K562 (cell line): Measurements from ENCODE around the gene ANO10. TPM values are rescaled to one million over a fixed set of nuclear protein-coding genes. Genes with fewer than 3 reads are reported as not detected.

Experiments
- ATF3 ChIP-seq, 2 experiments: fragments of 450-650 bp in 1 of 2; sonication (generic) in 1 of 2; formaldehyde crosslinking in 1 of 2; IDR thresholded peaks in 1 of 2; conservative IDR thresholded peaks in 1 of 2; 2 replicates each; pipeline versions ENCODE4 v1.6.1 to v1.8.1; 2016 to 2023; ENCODE audit warnings: mild to moderate bottlenecking in 2 of 2, moderate library complexity in 2 of 2, inconsistent platforms in 1 of 2, missing genetic modification reagents in 1 of 2
- C11orf30 ChIP-seq: fragments of 450-650 bp; IDR thresholded peaks from 2 replicates; pipeline ENCODE4 v1.6.1; 2016; ENCODE audit warnings: low read depth, mild to moderate bottlenecking
- CREM ChIP-seq: IDR thresholded peaks from 2 replicates; pipeline ENCODE4 v1.6.1; 2014; ENCODE audit warnings: antibody characterized with exemption, low read depth
- DDX20 ChIP-seq: fragments of 450-650 bp; IDR thresholded peaks from 2 replicates; pipeline ENCODE4 v1.6.1; 2016; ENCODE audit warnings: missing genetic modification characterization, low read depth, mild to moderate bottlenecking, missing compliant biosample characterization, moderate library complexity
- FOXM1 ChIP-seq, 2 experiments: fragments of 450-650 bp in 1 of 2; sonication (generic) in 1 of 2; formaldehyde crosslinking in 1 of 2; IDR thresholded peaks; 2 replicates each; pipeline versions ENCODE4 v1.6.1 to v1.9.0; 2017 to 2022; ENCODE audit warnings: low read depth in 2 of 2, mild to moderate bottlenecking in 2 of 2, missing genetic modification reagents in 1 of 2, moderate library complexity in 1 of 2
- FOXP1 ChIP-seq: sonication (generic); formaldehyde crosslinking; IDR thresholded peaks from 2 replicates; pipeline ENCODE4 v1.8.0; 2022; ENCODE audit warnings: mild to moderate bottlenecking, missing genetic modification reagents
- JUN ChIP-seq, 2 experiments: sonication (generic) in 1 of 2; formaldehyde crosslinking in 1 of 2; IDR thresholded peaks; 2 replicates each; pipeline versions ENCODE4 v1.6.1 to v1.8.0; 2012 to 2022; ENCODE audit warnings: borderline replicate concordance in 2 of 2, mild to moderate bottlenecking in 2 of 2, improper control_type of control experiment in 1 of 2, low read depth in 1 of 2, low read length in 1 of 2, missing genetic modification reagents in 1 of 2
- KDM1A ChIP-seq, 2 experiments: fragments of 450-650 bp; IDR thresholded peaks; 2 replicates each; pipeline ENCODE4 v1.6.1; 2016; ENCODE audit warnings: mild to moderate bottlenecking in 2 of 2
- NCOA6 ChIP-seq: fragments of 450-650 bp; IDR thresholded peaks from 2 replicates; pipeline ENCODE4 v1.6.1; 2017; ENCODE audit warnings: mild to moderate bottlenecking
- PCBP2 ChIP-seq: fragments of 200-400 bp; formaldehyde crosslinking; IDR thresholded peaks from 2 replicates; pipeline ENCODE4 v1.6.1; 2018; ENCODE audit warnings: low read length, low read depth, mild to moderate bottlenecking, moderate library complexity; ENCODE audit not compliant: poor library complexity, severe bottlenecking
- POLR2H ChIP-seq: IDR thresholded peaks from 2 replicates; pipeline ENCODE4 v1.6.1; 2016; ENCODE audit warnings: missing genetic modification characterization, low read depth, mild to moderate bottlenecking, control low read depth, missing compliant biosample characterization, moderate library complexity
- RAD51 ChIP-seq: fragments of 450-650 bp; IDR thresholded peaks from 2 replicates; pipeline ENCODE4 v1.7.1; 2016; ENCODE audit warnings: low read depth, mild to moderate bottlenecking, borderline replicate concordance
- RBM39 ChIP-seq: fragments of 200-400 bp; formaldehyde crosslinking; optimal IDR thresholded peaks from 2 replicates; pipeline ENCODE3; 2018; ENCODE audit warnings: low read depth, low read length
- TAL1 ChIP-seq: fragments of 450-650 bp; IDR thresholded peaks from 2 replicates; pipeline ENCODE4 v1.6.1; 2016; ENCODE audit warnings: mild to moderate bottlenecking
- TBL1XR1 ChIP-seq, 2 experiments: IDR thresholded peaks; 2 replicates each; pipeline ENCODE4 v1.6.1; 2012; ENCODE audit warnings: improper control_type of control experiment in 2 of 2, low read length in 2 of 2, mild to moderate bottlenecking in 1 of 2
- ZKSCAN3 ChIP-seq: fragments of 250-450 bp; sonication (Bioruptor Pico); IDR thresholded peaks from 2 replicates; pipeline ENCODE4 v1.4.0; 2020
- ZNF212 ChIP-seq: fragments of 450-650 bp; formaldehyde crosslinking; IDR thresholded peaks from 2 replicates; pipeline ENCODE4 v1.4.0; 2020; ENCODE audit warnings: mild to moderate bottlenecking
- ZNF639 ChIP-seq, 2 experiments: fragments of 200-800 bp in 1 of 2; sonication (Bioruptor generic) in 1 of 2; sonication (generic) in 1 of 2; formaldehyde crosslinking in 1 of 2; IDR thresholded peaks in 1 of 2; conservative IDR thresholded peaks in 1 of 2; 2 replicates each; pipeline versions ENCODE4 v1.5.0 to v1.6.1; 2016 to 2020; ENCODE audit warnings: missing compliant biosample characterization in 1 of 2, missing genetic modification characterization in 1 of 2, missing genetic modification reagents in 1 of 2
- polyA plus RNA-seq, 8 experiments: library from polyadenylated mRNA; depleted of rRNA in 4 of 8; stranded (reverse) in 5 of 8; unstranded in 3 of 8; fragments of >200 nt; fragmentation: Nextera tagmentation in 2 of 8; fragmentation: Illumina TruSeq in 1 of 8; extraction: Ambion mirVana in 2 of 8; extraction: Trizol in 1 of 8; gene quantifications; 2 replicates each; pipeline versions ENCODE4 v1.2.1 to v1.2.3, GENCODE V29; 2011 to 2014; ENCODE audit warnings: inconsistent platforms in 1 of 8, missing spikeins in 1 of 8
- total RNA-seq, 7 experiments: library from RNA; depleted of rRNA in 6 of 7; stranded (reverse); fragments of >200 nt in 6 of 7; fragmentation: Illumina TruSeq in 2 of 7; extraction: Trizol in 2 of 7; gene quantifications; 2 replicates each; pipeline versions ENCODE4 v1.2.1 to v1.2.3, GENCODE V29; 2011 to 2021; ENCODE audit warnings: low replicate concordance in 1 of 7
- TF ChIP-seq, protein P1 (sequence below), 2 experiments: IDR thresholded peaks; 2 replicates each; pipeline ENCODE4 v1.6.1; 2012; ENCODE audit warnings: improper control_type of control experiment in 2 of 2, low read depth in 2 of 2, low read length in 2 of 2, borderline replicate concordance in 1 of 2
- TF ChIP-seq, protein P2 (sequence below): fragments of 450-650 bp; IDR thresholded peaks from one replicate; pipeline ENCODE4 v1.6.1; 2018; ENCODE audit warnings: mild to moderate bottlenecking, moderate library complexity; ENCODE audit not compliant: partially characterized antibody

ANO10 gene
- total and polyA plus RNA-seq, 9 of the 15 experiments (the other 6 are each of a cell fraction or from before 2014, with no cell fraction given) = 6.4 to 46.0 (median 32.3) TPM

DNA sequence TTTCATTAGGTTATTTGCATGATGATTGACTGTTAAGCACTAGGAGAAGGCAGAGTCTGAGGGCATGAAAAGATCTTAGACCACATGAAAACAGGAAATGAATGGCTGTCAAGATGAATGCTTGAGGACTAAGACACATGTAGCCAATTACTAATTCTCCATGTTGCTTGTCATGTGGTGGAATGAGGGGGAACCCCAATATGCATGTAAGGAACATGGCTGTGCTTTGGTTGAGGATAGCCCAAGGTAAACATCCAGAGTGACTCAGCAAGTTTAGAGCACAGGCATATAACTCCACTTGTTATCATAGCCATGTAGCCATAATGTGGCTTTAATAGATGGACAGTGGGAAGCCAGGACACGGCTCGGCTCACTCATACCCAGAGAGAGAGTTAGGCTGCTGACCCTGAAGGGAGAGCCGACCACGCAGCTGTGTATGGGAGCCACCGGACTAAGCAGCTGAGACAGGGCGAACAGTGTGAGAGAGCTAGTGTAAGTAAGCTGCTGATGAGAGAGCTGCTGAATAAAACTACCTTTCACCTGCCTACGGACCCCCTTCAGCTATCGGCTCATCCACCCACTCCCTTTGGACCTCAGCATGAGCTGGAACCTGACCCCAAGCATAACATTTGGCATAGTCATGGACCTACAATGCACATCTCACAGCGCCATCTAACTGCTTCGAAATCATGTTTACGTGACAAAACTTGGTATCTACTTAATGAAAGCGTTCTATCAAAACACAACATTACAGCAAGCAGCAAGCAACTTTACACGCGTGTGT, 37.6 kb downstream of the ANO10 start (continued):
- TF ChIP-seq TBL1XR1 (IDR thresholded peaks at IDR 0.05; ENCODE audit: low read length in 2 of 2) (no peak), JUN (IDR thresholded peaks at IDR 0.05; ENCODE audit: borderline replicate concordance, low read depth, low read length) (no peak), JUN (CRISPR knock-in tag; IDR thresholded peaks at IDR 0.05; ENCODE audit: borderline replicate concordance) (no peak), FOXP1 (CRISPR knock-in tag) (no peak), C11orf30 (peak; percentile 96), DDX20 (tag) (peak; percentile 96), ATF3 (IDR thresholded peaks at IDR 0.05) (no peak), ATF3 (CRISPR knock-in tag; conservative IDR thresholded peaks at IDR 0.05) (no peak), ZNF212 (CRISPR knock-in tag) (peak; percentile 94; the same call in 1 of the 2 replicates), RAD51 (no peak), CREM (0 out of 2 replicates have a peak, but pooled peaks have one; percentile 9), PCBP2 (no peak), NCOA6 (no peak), RBM39 (no peak), ZNF639 (CRISPR knock-in tag; conservative IDR thresholded peaks at IDR 0.05 in 1 of 2, IDR thresholded peaks at IDR 0.05 in 1 of 2) (peak in 1 of 2 experiments; percentile 99; a peak in 2 of 4 replicates), KDM1A (IDR thresholded peaks at IDR 0.05) (peak; percentile 11 to 64; a peak in 2 of 4 replicates), ZKSCAN3 (CRISPR knock-in tag) (peak; percentile 89), POLR2H (tag) (peak; percentile 63), FOXM1 (IDR thresholded peaks at IDR 0.05; ENCODE audit: low read depth) (0 out of 2 replicates have a peak, but pooled peaks have one; percentile 7), FOXM1 (CRISPR knock-in tag; IDR thresholded peaks at IDR 0.05; ENCODE audit: low read depth) (no peak), TAL1 (no peak)
- TF ChIP-seq, protein P1, sequence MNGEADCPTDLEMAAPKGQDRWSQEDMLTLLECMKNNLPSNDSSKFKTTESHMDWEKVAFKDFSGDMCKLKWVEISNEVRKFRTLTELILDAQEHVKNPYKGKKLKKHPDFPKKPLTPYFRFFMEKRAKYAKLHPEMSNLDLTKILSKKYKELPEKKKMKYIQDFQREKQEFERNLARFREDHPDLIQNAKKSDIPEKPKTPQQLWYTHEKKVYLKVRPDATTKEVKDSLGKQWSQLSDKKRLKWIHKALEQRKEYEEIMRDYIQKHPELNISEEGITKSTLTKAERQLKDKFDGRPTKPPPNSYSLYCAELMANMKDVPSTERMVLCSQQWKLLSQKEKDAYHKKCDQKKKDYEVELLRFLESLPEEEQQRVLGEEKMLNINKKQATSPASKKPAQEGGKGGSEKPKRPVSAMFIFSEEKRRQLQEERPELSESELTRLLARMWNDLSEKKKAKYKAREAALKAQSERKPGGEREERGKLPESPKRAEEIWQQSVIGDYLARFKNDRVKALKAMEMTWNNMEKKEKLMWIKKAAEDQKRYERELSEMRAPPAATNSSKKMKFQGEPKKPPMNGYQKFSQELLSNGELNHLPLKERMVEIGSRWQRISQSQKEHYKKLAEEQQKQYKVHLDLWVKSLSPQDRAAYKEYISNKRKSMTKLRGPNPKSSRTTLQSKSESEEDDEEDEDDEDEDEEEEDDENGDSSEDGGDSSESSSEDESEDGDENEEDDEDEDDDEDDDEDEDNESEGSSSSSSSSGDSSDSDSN (IDR thresholded peaks at IDR 0.05; ENCODE audit: borderline replicate concordance in 1 of 2, low read depth in 2 of 2, low read length in 2 of 2) = no peak
- TF ChIP-seq, protein P2, sequence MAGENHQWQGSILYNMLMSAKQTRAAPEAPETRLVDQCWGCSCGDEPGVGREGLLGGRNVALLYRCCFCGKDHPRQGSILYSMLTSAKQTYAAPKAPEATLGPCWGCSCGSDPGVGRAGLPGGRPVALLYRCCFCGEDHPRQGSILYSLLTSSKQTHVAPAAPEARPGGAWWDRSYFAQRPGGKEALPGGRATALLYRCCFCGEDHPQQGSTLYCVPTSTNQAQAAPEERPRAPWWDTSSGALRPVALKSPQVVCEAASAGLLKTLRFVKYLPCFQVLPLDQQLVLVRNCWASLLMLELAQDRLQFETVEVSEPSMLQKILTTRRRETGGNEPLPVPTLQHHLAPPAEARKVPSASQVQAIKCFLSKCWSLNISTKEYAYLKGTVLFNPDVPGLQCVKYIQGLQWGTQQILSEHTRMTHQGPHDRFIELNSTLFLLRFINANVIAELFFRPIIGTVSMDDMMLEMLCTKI = no peak
